MM.1S (cell line): Measurements from ENCODE around the gene MAML3.

ENCODE experiments used
- EZH2 ChIP-seq: fragments of 300-600 bp; sonication (generic); optimal IDR thresholded peaks from 2 replicates; pipeline ENCODE3; 2017; ENCODE audit warnings: low read depth, mild to moderate bottlenecking, antibody characterized with exemption, low read length, mixed read lengths
- TF ChIP-seq, protein P1 (sequence below): fragments of 300-600 bp; sonication (generic); IDR thresholded peaks from 2 replicates; pipeline ENCODE4 v1.5.1; 2016; ENCODE audit warnings: antibody characterized with exemption, low read length, mixed read lengths

DNA sequence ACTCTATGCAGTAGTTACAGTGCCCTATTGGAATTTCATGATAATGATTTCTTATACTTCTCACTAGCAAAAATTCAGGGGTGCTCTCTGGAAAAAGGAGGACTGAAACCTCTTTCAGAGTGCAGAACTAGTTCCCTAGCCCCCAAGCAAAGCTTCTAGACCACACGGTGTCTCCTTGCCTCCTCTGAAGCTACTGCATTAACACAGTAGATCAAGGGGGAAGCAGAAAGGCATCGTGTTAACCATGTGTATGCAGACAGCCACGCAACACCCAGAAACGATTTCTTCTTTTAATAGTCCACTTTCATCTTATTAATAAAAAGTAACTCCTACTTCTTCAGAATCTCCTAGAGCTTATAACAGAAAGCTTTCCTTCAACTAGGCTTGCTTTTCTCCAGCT lies 44.7 kb downstream of the MAML3 start:
- TF ChIP-seq, protein P1, sequence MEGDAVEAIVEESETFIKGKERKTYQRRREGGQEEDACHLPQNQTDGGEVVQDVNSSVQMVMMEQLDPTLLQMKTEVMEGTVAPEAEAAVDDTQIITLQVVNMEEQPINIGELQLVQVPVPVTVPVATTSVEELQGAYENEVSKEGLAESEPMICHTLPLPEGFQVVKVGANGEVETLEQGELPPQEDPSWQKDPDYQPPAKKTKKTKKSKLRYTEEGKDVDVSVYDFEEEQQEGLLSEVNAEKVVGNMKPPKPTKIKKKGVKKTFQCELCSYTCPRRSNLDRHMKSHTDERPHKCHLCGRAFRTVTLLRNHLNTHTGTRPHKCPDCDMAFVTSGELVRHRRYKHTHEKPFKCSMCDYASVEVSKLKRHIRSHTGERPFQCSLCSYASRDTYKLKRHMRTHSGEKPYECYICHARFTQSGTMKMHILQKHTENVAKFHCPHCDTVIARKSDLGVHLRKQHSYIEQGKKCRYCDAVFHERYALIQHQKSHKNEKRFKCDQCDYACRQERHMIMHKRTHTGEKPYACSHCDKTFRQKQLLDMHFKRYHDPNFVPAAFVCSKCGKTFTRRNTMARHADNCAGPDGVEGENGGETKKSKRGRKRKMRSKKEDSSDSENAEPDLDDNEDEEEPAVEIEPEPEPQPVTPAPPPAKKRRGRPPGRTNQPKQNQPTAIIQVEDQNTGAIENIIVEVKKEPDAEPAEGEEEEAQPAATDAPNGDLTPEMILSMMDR = no peak
- no peak for TF ChIP-seq EZH2
